GM13977 (cell line): ENCODE results near the gene PNLIPRP3.

Experiments used
- DNase-seq: peaks from one replicate; pipeline ENCODE4 v3.0.0; 2012; ENCODE audit warnings: low spot score
- in situ Hi-C: fragments of 300-500 bp; cut with MboI; formaldehyde crosslinking; loops from one replicate; pipeline ENCODE4 v1.12.0; 2022; ENCODE audit warnings: low sequenced_read_pairs, low pct_unique_long_range_greater_than_20kb, mixed read lengths, inconsistent platforms; ENCODE audit not compliant: unreplicated experiment
- TF ChIP-seq, protein P1 (sequence below): IDR thresholded peaks from 2 replicates; pipeline ENCODE4 v1.5.1; 2012; ENCODE audit warnings: mild to moderate bottlenecking, control low read depth; ENCODE audit not compliant: insufficient read depth; ENCODE audit errors: extremely low read depth, missing control alignments

The PNLIPRP3 gene

DNA sequence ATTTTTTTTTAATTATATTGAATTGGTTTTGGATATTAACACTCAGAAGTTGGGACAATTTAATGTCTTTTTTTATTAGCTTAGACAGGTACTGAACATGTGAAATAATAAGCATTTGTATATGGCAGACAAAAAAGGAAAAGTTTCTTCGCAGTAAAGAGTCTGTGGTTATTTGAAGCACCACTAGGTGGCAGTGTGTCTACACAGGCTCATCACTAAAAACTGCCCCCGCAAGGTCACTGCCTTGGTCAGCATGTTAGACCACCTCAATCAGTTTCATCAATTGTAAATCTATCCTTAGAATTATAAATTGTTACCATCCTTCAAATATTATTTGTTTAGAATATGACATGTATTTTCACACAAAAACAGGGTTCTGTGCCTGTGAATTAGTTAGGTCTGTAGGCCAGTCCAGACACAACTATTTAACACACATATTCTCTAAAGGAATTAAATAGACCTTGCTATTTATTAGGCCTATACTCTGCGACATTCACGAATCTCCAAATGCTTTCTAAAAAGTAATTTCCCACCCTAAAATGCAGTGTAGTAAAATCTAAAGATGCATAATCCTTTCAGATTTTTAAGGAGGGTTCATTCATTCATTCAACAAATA lies 17.0 kb downstream of the PNLIPRP3 start:
- TF ChIP-seq, protein P1, sequence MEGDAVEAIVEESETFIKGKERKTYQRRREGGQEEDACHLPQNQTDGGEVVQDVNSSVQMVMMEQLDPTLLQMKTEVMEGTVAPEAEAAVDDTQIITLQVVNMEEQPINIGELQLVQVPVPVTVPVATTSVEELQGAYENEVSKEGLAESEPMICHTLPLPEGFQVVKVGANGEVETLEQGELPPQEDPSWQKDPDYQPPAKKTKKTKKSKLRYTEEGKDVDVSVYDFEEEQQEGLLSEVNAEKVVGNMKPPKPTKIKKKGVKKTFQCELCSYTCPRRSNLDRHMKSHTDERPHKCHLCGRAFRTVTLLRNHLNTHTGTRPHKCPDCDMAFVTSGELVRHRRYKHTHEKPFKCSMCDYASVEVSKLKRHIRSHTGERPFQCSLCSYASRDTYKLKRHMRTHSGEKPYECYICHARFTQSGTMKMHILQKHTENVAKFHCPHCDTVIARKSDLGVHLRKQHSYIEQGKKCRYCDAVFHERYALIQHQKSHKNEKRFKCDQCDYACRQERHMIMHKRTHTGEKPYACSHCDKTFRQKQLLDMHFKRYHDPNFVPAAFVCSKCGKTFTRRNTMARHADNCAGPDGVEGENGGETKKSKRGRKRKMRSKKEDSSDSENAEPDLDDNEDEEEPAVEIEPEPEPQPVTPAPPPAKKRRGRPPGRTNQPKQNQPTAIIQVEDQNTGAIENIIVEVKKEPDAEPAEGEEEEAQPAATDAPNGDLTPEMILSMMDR = peak; percentile 84
- in situ Hi-C loops = no loop called here
- DNase-seq = peak; percentile 20

DNA sequence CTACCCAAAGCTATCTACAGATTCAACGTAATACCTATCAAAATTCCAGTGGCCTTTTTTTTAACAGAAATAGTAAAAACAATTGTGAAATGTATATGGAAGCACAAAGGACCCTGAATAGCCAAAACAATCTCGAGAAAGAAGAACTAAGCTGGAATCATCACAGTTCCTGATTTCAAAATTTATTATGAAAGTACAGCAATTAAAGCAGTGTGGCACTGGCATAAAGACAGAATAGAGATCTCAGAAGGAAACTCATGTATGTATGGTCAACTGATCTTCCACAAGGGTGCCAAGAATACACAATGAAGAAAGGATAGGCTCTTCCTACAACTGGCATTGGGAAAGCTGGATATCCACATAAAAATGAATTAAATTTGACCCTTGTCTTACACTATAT lies 23.2 kb downstream of the PNLIPRP3 start:
- in situ Hi-C loops = no loop called here
- DNase-seq = no peak

DNA sequence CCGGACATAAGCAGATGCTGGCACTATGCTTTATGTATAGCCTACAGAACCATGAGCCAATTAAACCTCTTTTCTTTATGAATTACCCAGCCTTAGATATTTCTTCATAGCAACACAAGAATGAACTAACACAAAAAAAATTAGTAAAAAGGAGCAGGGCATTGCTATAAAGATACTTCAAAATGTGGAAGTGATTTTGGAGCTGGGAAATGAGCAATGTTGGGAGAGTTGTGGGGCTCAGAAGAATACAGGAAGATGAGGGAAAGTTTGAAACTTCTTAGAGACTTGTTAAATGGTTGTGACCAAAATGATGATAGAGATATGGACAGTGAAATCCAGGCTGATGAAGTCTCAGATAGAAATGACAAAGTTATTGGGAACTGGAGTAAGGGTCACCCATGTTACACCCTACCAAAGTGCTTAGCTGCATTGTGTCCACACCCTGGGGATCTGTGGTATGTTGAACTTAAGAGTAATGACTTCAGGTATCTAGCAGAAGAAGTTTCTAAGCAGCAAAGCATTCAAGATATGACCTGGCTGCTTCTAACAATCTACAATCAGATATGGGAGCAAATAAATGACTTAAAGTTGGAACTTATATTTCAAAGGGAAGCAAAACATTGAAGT lies 24.2 kb downstream of the PNLIPRP3 start:
- in situ Hi-C loops = no loop called here
- TF ChIP-seq, protein P1 = no peak
- DNase-seq = no peak

More for the DNA sequence above, 23.2 kb downstream of the PNLIPRP3 start:
- TF ChIP-seq, protein P1 = no peak

DNA sequence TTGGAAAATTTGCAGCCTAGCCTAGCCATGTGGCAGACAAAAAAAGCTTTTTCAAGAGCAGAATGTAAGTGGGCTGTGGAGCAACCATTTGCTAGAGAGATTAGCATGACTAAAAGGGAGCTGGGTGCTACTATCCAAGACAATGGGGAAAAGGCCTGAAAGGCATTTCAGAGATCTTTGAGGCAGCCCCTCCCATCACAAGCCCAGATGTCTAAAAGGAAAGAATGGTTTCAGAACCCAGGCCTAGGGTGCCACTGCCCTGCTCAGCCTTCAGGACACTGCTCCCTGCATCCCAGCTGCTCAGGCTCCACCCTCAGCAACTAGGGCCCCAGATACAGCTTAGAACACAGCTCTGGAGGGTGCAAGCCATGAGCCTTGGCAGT lies 24.7 kb downstream of the PNLIPRP3 start:
- TF ChIP-seq, protein P1 = no peak
- DNase-seq = no peak
- in situ Hi-C loops = no loop called here

DNA sequence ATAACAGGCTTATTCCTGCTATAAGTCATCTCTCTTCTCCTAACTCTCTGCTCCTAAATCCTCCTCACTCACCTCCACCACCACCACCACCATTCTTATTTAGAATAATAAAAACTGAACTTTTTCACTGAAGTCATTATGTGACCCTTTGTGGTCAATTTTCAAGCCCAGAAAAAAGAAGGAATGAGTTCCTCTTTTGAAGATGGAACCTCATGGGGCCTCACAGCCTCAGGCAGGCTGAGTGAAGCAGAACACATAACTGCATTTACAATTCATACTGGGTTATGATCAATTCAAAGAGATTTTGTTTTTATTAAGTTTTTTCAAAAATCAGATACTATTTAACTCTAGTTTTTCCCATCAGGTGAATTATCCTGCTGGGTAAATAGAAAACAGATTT lies 29.8 kb downstream of the PNLIPRP3 start:
- DNase-seq = no peak
- TF ChIP-seq, protein P1 = no peak
- in situ Hi-C loops = no loop called here

DNA sequence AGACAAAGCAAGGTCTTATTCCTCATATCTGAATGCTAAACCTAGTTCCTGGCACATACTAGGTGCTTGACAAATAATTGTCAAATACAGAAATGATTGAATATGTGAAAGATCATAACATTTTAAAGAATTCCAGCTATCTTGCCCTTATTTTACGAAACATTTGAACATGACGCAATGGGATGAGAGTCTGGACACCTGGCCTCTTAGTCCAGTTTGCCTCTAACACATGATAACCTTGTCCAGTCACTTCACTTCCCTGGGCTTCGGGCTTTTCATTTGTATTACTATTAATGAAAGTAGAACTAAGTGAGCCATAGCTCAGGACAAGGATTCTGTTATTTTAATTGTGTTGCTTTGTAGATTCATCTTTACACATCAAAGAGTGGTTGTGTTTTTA lies 32.6 kb downstream of the PNLIPRP3 start:
- in situ Hi-C loops = no loop called here
- TF ChIP-seq, protein P1 = no peak
- DNase-seq = no peak
